ENCODE results near the gene ZNF396. TPM values are rescaled to one million over a fixed set of nuclear protein-coding genes. Genes with fewer than 3 reads are reported as not detected.

The ZNF396 gene
- total RNA-seq, 1 donor from 2014 or later: 2.2 TPM

DNA sequence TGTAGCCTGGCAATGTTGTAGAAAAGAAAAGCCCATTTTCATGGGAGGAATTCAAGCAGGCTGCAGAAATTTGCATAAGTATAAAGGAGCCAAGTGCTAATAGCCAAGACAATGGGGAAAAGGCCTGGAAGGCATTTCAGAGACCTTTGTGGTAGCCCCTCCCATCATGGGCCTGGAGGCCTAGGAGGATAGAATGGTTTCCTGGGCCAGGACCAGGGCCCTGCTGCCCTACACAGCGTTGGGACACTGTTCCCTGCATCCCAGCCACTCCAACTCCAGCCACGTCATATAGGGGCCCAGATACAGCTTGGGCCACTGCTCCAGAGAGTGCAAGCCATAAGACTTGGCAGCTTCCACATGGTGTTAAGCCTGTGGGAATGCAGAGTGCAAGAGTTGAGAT, 24.9 kb downstream of the ZNF396 start:
- Mint-ChIP-seq H3K4me3 (no peak overlapping the region), H3K27ac (no peak overlapping the region), H3K27me3 (ENCODE audit: insufficient read depth, low read depth) (peaks cover 3% of the 10 kb centered on the region), H3K9me3 (peaks cover 16% of the 10 kb centered on the region), H3K36me3 (peaks cover 6% of the 10 kb centered on the region), H3K4me1 (peaks cover 6% of the 10 kb centered on the region)
- H3K36me3 ChIP-seq: no peaks in the 10 kb centered on the region
- no peak overlapping the region for H2AFZ ChIP-seq (replicated peaks)
- no peaks in the 10 kb centered on the region for H3K79me2 ChIP-seq (ENCODE audit: low read depth)
- TF ChIP-seq EZH2phosphoT487 (IDR thresholded peaks at IDR 0.05): no peak
- TF ChIP-seq, protein P1, sequence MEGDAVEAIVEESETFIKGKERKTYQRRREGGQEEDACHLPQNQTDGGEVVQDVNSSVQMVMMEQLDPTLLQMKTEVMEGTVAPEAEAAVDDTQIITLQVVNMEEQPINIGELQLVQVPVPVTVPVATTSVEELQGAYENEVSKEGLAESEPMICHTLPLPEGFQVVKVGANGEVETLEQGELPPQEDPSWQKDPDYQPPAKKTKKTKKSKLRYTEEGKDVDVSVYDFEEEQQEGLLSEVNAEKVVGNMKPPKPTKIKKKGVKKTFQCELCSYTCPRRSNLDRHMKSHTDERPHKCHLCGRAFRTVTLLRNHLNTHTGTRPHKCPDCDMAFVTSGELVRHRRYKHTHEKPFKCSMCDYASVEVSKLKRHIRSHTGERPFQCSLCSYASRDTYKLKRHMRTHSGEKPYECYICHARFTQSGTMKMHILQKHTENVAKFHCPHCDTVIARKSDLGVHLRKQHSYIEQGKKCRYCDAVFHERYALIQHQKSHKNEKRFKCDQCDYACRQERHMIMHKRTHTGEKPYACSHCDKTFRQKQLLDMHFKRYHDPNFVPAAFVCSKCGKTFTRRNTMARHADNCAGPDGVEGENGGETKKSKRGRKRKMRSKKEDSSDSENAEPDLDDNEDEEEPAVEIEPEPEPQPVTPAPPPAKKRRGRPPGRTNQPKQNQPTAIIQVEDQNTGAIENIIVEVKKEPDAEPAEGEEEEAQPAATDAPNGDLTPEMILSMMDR (IDR thresholded peaks at IDR 0.05): no peak
- no peak for TF ChIP-seq EZH2 (IDR thresholded peaks at IDR 0.05)
- no peaks in the 10 kb centered on the region for H3F3A ChIP-seq (ENCODE audit: low read depth)
- no peaks in the 10 kb centered on the region for H3K9me3 ChIP-seq (ENCODE audit: low read depth)
- no peak for DNase-seq (ENCODE audit: low spot score)
- no peak overlapping the region for H3K4me2 ChIP-seq
- no peaks in the 10 kb centered on the region for H4K20me1 ChIP-seq (ENCODE audit: low read depth)
- H3K27ac ChIP-seq: no peak overlapping the region
- peaks cover 8% of the 10 kb centered on the region for H3K4me1 ChIP-seq
- no peak overlapping the region for H3K9ac ChIP-seq
- H3K27me3 ChIP-seq: no peaks in the 10 kb centered on the region
- no peak overlapping the region for H3K4me3 ChIP-seq

DNA sequence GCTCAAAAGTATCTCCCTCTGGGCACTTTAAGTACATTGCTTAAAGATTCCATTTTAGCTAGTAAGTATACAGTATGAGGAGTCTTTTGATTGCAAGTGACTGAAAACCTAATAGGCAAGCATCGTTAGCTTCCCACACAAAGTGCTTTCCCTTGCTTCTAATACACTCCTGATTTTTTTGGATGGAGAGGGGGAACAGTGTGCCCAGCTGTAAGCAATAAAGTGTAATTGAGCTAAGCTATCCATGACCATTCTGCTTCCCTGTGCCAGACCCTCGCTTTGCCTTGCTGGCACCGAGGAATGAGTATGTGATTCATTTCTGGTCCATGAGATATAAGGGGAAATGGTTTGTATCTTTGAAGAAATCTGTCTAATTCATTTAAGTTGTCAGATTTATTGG, 29.1 kb downstream of the ZNF396 start:
- peaks cover 10% of the 10 kb centered on the region for H3K9me3 Mint-ChIP-seq
- H3K79me2 ChIP-seq (ENCODE audit: low read depth): peaks cover 12% of the 10 kb centered on the region
- no peak for DNase-seq (ENCODE audit: low spot score)
- H3K36me3 ChIP-seq: no peaks in the 10 kb centered on the region
- peaks cover 3% of the 10 kb centered on the region for H3K27me3 Mint-ChIP-seq (ENCODE audit: insufficient read depth, low read depth)
- H3K9me3 ChIP-seq (ENCODE audit: low read depth): no peaks in the 10 kb centered on the region
- peaks cover 8% of the 10 kb centered on the region for H4K20me1 ChIP-seq (ENCODE audit: low read depth)
- H3K4me3 ChIP-seq: no peak overlapping the region
- no peak overlapping the region for H3K27ac ChIP-seq
- peaks cover 28% of the 10 kb centered on the region for H3K4me1 Mint-ChIP-seq
- H3K4me2 ChIP-seq: no peak overlapping the region
- no peak overlapping the region for H2AFZ ChIP-seq (replicated peaks)
- no peaks in the 10 kb centered on the region for H3K27me3 ChIP-seq
- H3K9ac ChIP-seq: no peak overlapping the region
- H3K36me3 Mint-ChIP-seq: peaks cover 6% of the 10 kb centered on the region
- peaks cover 9% of the 10 kb centered on the region for H3K4me1 ChIP-seq
- H3F3A ChIP-seq (ENCODE audit: low read depth): no peaks in the 10 kb centered on the region
- TF ChIP-seq, protein P1 (IDR thresholded peaks at IDR 0.05): no peak
- no peak for TF ChIP-seq EZH2 (IDR thresholded peaks at IDR 0.05)
- no peak for TF ChIP-seq EZH2phosphoT487 (IDR thresholded peaks at IDR 0.05)
- no peak overlapping the region for H3K4me3 Mint-ChIP-seq
- no peak overlapping the region for H3K27ac Mint-ChIP-seq

DNA sequence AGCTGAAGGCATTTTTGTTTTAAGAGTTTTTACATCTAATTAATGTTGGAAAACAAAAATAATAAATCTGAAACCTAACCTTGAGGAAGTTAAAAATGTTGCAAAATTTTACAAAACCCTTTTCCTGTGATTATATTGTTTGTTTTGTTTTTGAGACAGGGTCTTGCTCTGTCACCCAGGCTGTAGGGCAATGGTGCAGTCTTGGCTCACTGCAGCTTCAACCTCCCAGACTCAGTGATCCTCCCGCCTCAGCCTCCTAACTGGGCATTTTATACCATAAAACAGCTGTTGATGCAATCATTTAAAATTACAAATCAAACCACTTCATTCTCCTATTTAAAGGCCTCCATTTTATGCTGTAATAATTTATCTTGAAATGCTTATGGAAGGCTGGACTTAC, 31.2 kb downstream of the ZNF396 start:
- no peak overlapping the region for H2AFZ ChIP-seq (replicated peaks)
- Mint-ChIP-seq H3K9me3 (no peaks in the 10 kb centered on the region), H3K27me3 (ENCODE audit: insufficient read depth, low read depth) (no peaks in the 10 kb centered on the region), H3K4me1 (peaks cover 33% of the 10 kb centered on the region), H3K27ac (peak overlapping the region; percentile 76), H3K36me3 (peaks cover 2% of the 10 kb centered on the region), H3K4me3 (peak overlapping the region; percentile 100)
- no peak for DNase-seq (ENCODE audit: low spot score)
- H3K4me3 ChIP-seq: no peak overlapping the region
- TF ChIP-seq EZH2phosphoT487 (IDR thresholded peaks at IDR 0.05): no peak
- no peak for TF ChIP-seq EZH2 (IDR thresholded peaks at IDR 0.05)
- TF ChIP-seq, protein P1 (IDR thresholded peaks at IDR 0.05): no peak
- H3K4me1 ChIP-seq: peaks cover 12% of the 10 kb centered on the region
- H3K27me3 ChIP-seq: no peaks in the 10 kb centered on the region
- no peaks in the 10 kb centered on the region for H3K36me3 ChIP-seq
- H3K9ac ChIP-seq: no peak overlapping the region
- H3K9me3 ChIP-seq (ENCODE audit: low read depth): no peaks in the 10 kb centered on the region
- H3K27ac ChIP-seq: no peak overlapping the region
- peaks cover 29% of the 10 kb centered on the region for H4K20me1 ChIP-seq (ENCODE audit: low read depth)
- no peaks in the 10 kb centered on the region for H3F3A ChIP-seq (ENCODE audit: low read depth)
- no peak overlapping the region for H3K4me2 ChIP-seq
- peaks cover 33% of the 10 kb centered on the region for H3K79me2 ChIP-seq (ENCODE audit: low read depth)

Data from neural progenitor cell (in vitro differentiated cells).